ENCODE results near the gene TMEM30B. TPM values are rescaled to one million over a fixed set of nuclear protein-coding genes. Genes with fewer than 3 reads are reported as not detected.

TMEM30B gene
- total and polyA plus RNA-seq, 2 of the 13 experiments (the other 11 are each of a cell fraction or from before 2014, with no cell fraction given) = not detected

DNA sequence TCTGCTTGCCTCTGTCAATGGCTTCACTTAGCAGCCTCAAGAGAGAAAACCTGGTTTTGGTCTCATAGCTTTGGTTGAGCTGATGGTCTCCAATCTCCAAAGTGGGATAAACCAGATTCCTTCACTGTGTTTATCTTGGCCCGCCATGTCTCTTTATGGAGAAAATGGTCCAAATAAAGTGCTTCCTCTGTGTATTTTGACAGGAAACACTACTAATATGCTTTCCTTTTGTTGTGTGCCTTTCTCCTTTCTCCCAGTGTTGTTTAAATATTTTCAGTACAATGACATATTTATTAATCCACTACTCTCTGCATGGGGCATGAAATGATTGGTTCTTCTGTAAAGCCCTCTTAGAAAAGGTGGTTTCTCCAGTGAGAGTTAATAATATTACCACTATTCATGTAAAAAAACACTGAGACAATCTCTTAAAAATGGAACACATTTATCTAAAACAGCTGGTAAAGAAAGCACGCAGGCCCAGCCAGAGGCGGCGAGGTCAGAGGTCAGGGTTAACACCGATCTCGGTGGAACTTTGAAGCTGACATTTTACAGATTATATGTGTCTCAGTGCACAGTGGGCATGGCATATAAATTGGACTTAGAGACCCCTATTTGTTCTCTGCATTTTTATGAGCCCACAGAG lies 24.2 kb downstream of the TMEM30B start (continued):
- peak; percentile 38; the same call in 1 of the 2 replicates for TF ChIP-seq ARID5B (CRISPR knock-in tag; IDR thresholded peaks at IDR 0.05)
- 0 out of 2 replicates have a peak, but pooled peaks have one; percentile 23 for TF ChIP-seq SALL1 (CRISPR knock-in tag; IDR thresholded peaks at IDR 0.05)
- peak; percentile 91 for TF ChIP-seq NR2F6 (IDR thresholded peaks at IDR 0.05)
- peak; percentile 83 for TF ChIP-seq NR2F6 (CRISPR knock-in tag; IDR thresholded peaks at IDR 0.05)

DNA sequence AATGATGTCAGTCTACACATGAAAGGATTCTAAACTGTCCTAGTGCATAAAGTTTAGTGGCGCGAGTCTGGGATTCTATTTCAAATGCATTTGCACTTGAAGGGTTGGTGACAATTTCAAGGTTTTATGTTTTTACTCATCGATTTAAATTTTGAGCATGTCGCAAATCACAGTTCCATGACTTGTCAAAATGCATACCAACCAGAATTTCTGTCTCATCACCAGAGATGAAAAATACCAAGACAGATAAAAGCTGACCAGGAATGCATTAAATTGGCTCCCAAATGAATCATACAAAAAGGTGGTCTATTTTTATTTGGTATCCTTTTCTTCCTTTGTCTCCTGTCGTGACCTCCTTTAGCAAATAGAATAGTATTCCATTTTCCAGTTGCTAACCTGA lies 25.2 kb downstream of the TMEM30B start:
- H3K4me2 ChIP-seq (ENCODE audit: low read depth, low read length) = no peak overlapping the region
- H3K9me3 ChIP-seq (ENCODE audit: low read length) = no peaks in the 10 kb centered on the region
- no peak for TF ChIP-seq SOX5 (CRISPR knock-in tag; IDR thresholded peaks at IDR 0.05; ENCODE audit: borderline replicate concordance)
- TF ChIP-seq NCOA2 (CRISPR knock-in tag; IDR thresholded peaks at IDR 0.05) = no peak
- TF ChIP-seq NFE2 (CRISPR knock-in tag; IDR thresholded peaks at IDR 0.05) = no peak
- no peak for TF ChIP-seq ZNF468 (CRISPR knock-in tag; IDR thresholded peaks at IDR 0.05)
- no peak for TF ChIP-seq ZNF224 (CRISPR knock-in tag; IDR thresholded peaks at IDR 0.05)
- TF ChIP-seq ZNF543 (CRISPR knock-in tag; IDR thresholded peaks at IDR 0.05) = no peak
- TF ChIP-seq TBP (CRISPR knock-in tag; IDR thresholded peaks at IDR 0.05) = no peak
- TF ChIP-seq ZFP41 (CRISPR knock-in tag; IDR thresholded peaks at IDR 0.05; ENCODE audit: borderline replicate concordance) = no peak
- no peak for TF ChIP-seq ZC3H4 (CRISPR knock-in tag; IDR thresholded peaks at IDR 0.05; ENCODE audit: borderline replicate concordance)
- TF ChIP-seq ZNF83 (CRISPR knock-in tag; IDR thresholded peaks at IDR 0.05; ENCODE audit: borderline replicate concordance) = no peak
- TF ChIP-seq, protein P1, sequence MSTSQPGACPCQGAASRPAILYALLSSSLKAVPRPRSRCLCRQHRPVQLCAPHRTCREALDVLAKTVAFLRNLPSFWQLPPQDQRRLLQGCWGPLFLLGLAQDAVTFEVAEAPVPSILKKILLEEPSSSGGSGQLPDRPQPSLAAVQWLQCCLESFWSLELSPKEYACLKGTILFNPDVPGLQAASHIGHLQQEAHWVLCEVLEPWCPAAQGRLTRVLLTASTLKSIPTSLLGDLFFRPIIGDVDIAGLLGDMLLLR (CRISPR knock-in tag; IDR thresholded peaks at IDR 0.05) = no peak
- no peak for TF ChIP-seq HNRNPL (IDR thresholded peaks at IDR 0.05; ENCODE audit: low read depth, low read length)
- TF ChIP-seq TFE3 (CRISPR knock-in tag; IDR thresholded peaks at IDR 0.05) = no peak
- TF ChIP-seq SETDB1 (CRISPR knock-in tag; IDR thresholded peaks at IDR 0.05; ENCODE audit: borderline replicate concordance) = no peak
- TF ChIP-seq HOXA3 (CRISPR knock-in tag; IDR thresholded peaks at IDR 0.05) = no peak
- TF ChIP-seq NAIF1 (CRISPR knock-in tag; IDR thresholded peaks at IDR 0.05; ENCODE audit: borderline replicate concordance) = no peak
- in situ Hi-C loops (cut with HindIII; ENCODE audit: extremely low pct_ligation_motif_present, low pct_unique_long_range_greater_than_20kb) (loop anchor here (10.0 kb wide), 2 partner anchors 631 to 911 kb away; no protein-coding TSS in a partner anchor), intact Hi-C loops (cut with micrococcal nuclease; ENCODE audit: unreplicated experiment) (no loop called here)
- ChIA-PET CTCF (ENCODE audit: low intra/inter-chr PET ratio, low total read pairs) (no interaction called here), POLR2A (no interaction called here)
- 67% methylated on average over 5 of the region's 5 CpGs for WGBS (ENCODE audit: low lambda C conversion rate)
- no peak overlapping the region for H3K4me3 ChIP-seq (replicated peaks in 1 of 3; ENCODE audit: insufficient read depth in 1 of 3, low read depth in 2 of 3, low read length in 3 of 3)
- no peaks in the 10 kb centered on the region; a peak in 2 of 5 replicates for H3K27me3 ChIP-seq (ENCODE audit: control insufficient read depth in 1 of 2, insufficient read depth in 2 of 2, low read length in 2 of 2)
- no peaks in the 10 kb centered on the region for H3K79me2 ChIP-seq (ENCODE audit: insufficient read depth, low read length)
- no peaks in the 10 kb centered on the region for H3K36me3 ChIP-seq (replicated peaks in 1 of 2; ENCODE audit: control insufficient read depth in 1 of 2, insufficient read depth in 2 of 2, low read length in 2 of 2)
- ATAC-seq (no peak), FAIRE-seq (no peak), DNase-seq (ENCODE audit: low spot score) (no peak)
- no peak overlapping the region for H2AFZ ChIP-seq (ENCODE audit: low read length)
- BruUV-seq (replicated peaks) = no TSS peak
- peaks cover 18% of the 10 kb centered on the region for H3K4me1 ChIP-seq (ENCODE audit: insufficient read depth, low read length)
- no peak overlapping the region for H3K9ac ChIP-seq (ENCODE audit: insufficient read depth, low read depth, low read length)
- no peak overlapping the region for H3K27ac ChIP-seq (ENCODE audit: extremely low read length, insufficient read depth, low read length)
- no peaks in the 10 kb centered on the region for H4K20me1 ChIP-seq (ENCODE audit: insufficient read depth, low read length)

Measured in HepG2 (cell line).